Lung microvascular endothelial cell (primary cell): Measurements from ENCODE around the gene IL17REL. TPM values are rescaled to one million over a fixed set of nuclear protein-coding genes. Genes with fewer than 3 reads are reported as not detected.

Experiments
- DNase-seq, 2 donors: peaks; one replicate each; pipeline versions ENCODE4 v3.0.0 to v3.0.0-alpha.2; 2010; ENCODE audit warnings: low read depth in 2 of 2
- total RNA-seq: library from RNA; depleted of rRNA; stranded (reverse); fragments of >200 nt; gene quantifications from 2 replicates; pipeline ENCODE4 v1.2.1, GENCODE V29; 2014

Gene IL17REL
- total RNA-seq, 1 donor from 2014 or later = not detected

- no peak for DNase-seq
Observed at GRCh38 chr22:50046019-50046415, 33.5 kb upstream of the IL17REL start.

GRCh38 chr22:50045211-50046018 is 32.9 kb upstream of the IL17REL start:
- no peak for DNase-seq

GRCh38 chr22:50044485-50045118 is 32.0 kb upstream of the IL17REL start:
- no peak for DNase-seq

GRCh38 chr22:50041361-50042065 is 28.9 kb upstream of the IL17REL start:
- no peak for DNase-seq

GRCh38 chr22:50040717-50041116 is 28.2 kb upstream of the IL17REL start:
- no peak for DNase-seq

- no peak for DNase-seq
Observed at GRCh38 chr22:50039669-50040443, 27.3 kb upstream of the IL17REL start.

GRCh38 chr22:50035976-50036724 is 23.6 kb upstream of the IL17REL start:
- no peak for DNase-seq

GRCh38 chr22:50035131-50035881 is 22.7 kb upstream of the IL17REL start:
- no peak for DNase-seq

GRCh38 chr22:50034126-50035081 is 21.8 kb upstream of the IL17REL start:
- DNase-seq = no peak

GRCh38 chr22:50032941-50033601 is 20.5 kb upstream of the IL17REL start:
- no peak for DNase-seq

- no peak for DNase-seq
Observed at GRCh38 chr22:50032109-50032871, 19.7 kb upstream of the IL17REL start.

GRCh38 chr22:50031189-50032091 is 18.9 kb upstream of the IL17REL start:
- DNase-seq = no peak

GRCh38 chr22:50030297-50031188 is 18.0 kb upstream of the IL17REL start:
- peak; percentile 69 to 86 for DNase-seq

GRCh38 chr22:50027639-50028537 is 15.3 kb upstream of the IL17REL start:
- peak in 1 of 2 donors; percentile 57 for DNase-seq

- no peak for DNase-seq
Observed at GRCh38 chr22:50025993-50026392, 13.4 kb upstream of the IL17REL start.
